Stimulated activated CD4-positive, alpha-beta T cell treated with anti-CD3 and anti-CD28 coated beads, TNF-alpha, amount 100 ng/mL, for 1 hour (primary cell): Measurements from ENCODE around the gene OR2F1.

ENCODE experiments used
- DNase-seq, 3 donors: peaks; one replicate each; pipeline ENCODE4 v3.0.0-alpha.2; 2020; ENCODE audit warnings: low read depth in 3 of 3, low spot score in 1 of 3

Gene OR2F1

GRCh38 chr7:143954544-143954943 lies at the start of gene OR2F1:
Gene OR2F1 (plus strand): TSS chr7:143954844. CDS start chr7:143959971, 5,127 bp downstream.
- DNase-seq = no peak

GRCh38 chr7:143905509-143905908 lies 49.1 kb upstream of the OR2F1 start:
- no peak for DNase-seq

- no peak for DNase-seq
Measured at GRCh38 chr7:143906151-143906550, 48.5 kb upstream of the OR2F1 start.

GRCh38 chr7:143906895-143907294 lies 47.7 kb upstream of the OR2F1 start:
- no peak for DNase-seq

GRCh38 chr7:143908120-143908519 lies 46.5 kb upstream of the OR2F1 start:
- no peak for DNase-seq

- no peak for DNase-seq
Measured at GRCh38 chr7:143909863-143910262, 44.8 kb upstream of the OR2F1 start.

GRCh38 chr7:143910473-143911248 lies 44.0 kb upstream of the OR2F1 start:
- DNase-seq = no peak

- no peak for DNase-seq
Measured at GRCh38 chr7:143913945-143914615, 40.6 kb upstream of the OR2F1 start.

- no peak for DNase-seq
Measured at GRCh38 chr7:143914938-143915652, 39.5 kb upstream of the OR2F1 start.

- DNase-seq = no peak
Measured at GRCh38 chr7:143924851-143925250, 29.8 kb upstream of the OR2F1 start.

- DNase-seq = no peak
Measured at GRCh38 chr7:143929224-143929920, 25.3 kb upstream of the OR2F1 start.

GRCh38 chr7:143931739-143932138 lies 22.9 kb upstream of the OR2F1 start:
- no peak for DNase-seq

GRCh38 chr7:143934526-143935325 lies 19.9 kb upstream of the OR2F1 start, which contains the start of gene OR2F2:
Gene OR2F2 (plus strand): TSS chr7:143935233. CDS start chr7:143935233, 0 bp downstream.
- no peak for DNase-seq

- DNase-seq = no peak
Measured at GRCh38 chr7:143936087-143937009, 18.3 kb upstream of the OR2F1 start.

- no peak for DNase-seq
Measured at GRCh38 chr7:143938379-143939243, 16.0 kb upstream of the OR2F1 start.

GRCh38 chr7:143945423-143945822 lies 9.2 kb upstream of the OR2F1 start:
- no peak for DNase-seq

- DNase-seq = no peak
Measured at GRCh38 chr7:143947111-143947510, 7.5 kb upstream of the OR2F1 start.

GRCh38 chr7:143948733-143949132 lies 5.9 kb upstream of the OR2F1 start:
- DNase-seq = no peak
